ENCODE results near the gene BEST2.
"Not testable (repeated sequence)": the region's sequence is repeated elsewhere in the genome, so short reads cannot be mapped to it uniquely, and the experiment has no call there.

The BEST2 gene

GRCh38 chr19:12751635-12752034 is at the start of gene BEST2:
BEST2 (plus strand) TSS chr19:12751791; CDS start chr19:12752593, 802 bp downstream.
- no peak for DNase-seq (ENCODE audit: low read depth in 2 of 3, low spot score in 1 of 3)

DNA sequence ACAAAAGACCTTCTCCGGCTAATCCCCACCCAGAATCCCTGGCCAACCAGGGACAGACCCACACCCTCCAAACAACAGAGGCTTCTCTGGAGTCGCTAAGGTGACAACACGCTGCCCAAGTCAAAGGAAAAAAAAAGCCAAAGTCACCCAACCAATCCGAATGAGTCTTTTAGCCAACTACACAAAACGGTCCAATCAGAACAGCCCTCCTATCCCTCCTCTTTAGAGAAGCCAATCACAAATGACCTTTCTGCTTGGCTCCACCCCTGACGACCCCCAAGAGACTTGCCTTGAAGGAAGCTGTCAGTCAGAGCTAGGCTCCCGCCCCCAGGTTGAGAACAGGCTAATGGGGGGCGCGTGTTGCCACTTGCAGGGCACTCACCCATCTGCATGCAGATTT is 48.5 kb upstream of the BEST2 start:
- no peak for DNase-seq (ENCODE audit: low read depth in 2 of 3, low spot score in 1 of 3)

GRCh38 chr19:12705169-12705568 is 46.4 kb upstream of the BEST2 start:
- no peak for DNase-seq (ENCODE audit: low read depth in 2 of 3, low spot score in 1 of 3)

DNA sequence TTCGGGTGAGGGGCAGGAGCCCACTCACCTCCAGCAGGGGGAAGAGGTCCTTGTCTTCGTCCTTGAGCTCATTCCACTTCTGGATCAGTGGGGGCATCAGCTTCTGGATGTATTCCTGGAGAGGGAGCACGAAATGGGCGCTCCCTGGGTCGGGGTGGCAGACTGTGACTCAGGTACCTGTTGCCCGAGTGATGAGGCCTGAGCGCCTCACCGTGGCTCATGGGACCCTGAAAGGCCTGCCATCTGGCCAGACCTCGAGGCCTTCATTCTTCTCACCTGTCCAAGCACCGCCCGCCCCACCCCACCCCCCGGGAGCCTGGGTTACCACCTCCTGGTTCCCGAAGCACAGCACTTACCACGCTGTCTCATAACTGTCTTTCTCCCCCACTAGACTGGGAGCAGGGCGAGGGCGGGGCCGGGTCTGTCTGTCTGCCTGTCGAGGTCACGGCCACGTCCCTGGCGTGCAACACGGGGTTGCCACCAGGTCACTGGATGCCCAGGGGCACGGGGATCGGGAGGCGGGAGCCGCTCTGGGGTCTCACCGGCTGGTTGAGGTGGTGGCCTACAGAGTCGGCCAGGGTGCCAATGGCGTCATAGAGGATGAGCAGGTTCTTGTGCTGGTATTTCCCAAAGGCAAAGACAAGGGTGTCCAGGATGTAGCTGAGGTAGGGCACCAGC is 45.8 kb upstream of the BEST2 start:
- DNase-seq (ENCODE audit: low read depth in 2 of 3, low spot score in 1 of 3), result no peak

DNA sequence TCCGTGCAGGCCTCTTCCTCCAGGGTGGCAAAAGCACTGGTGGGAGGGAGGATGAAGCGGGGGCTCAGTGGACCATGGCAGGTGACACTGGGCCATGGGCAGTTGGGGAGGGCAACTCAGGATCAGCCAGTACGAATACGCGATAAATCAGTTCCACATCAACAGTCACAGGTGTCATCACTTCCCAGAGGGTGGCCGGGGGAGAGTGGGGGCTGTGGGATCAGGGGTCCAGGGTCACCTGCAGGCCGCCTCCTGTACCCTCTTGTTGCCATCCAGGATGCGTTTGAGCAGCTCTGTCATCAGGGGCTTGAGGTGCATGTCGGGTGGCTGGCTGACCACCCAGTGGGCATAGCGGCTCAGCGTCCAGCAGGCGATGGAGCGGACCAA is 45.3 kb upstream of the BEST2 start:
- DNase-seq (ENCODE audit: low read depth in 2 of 3, low spot score in 1 of 3), result no peak

DNA sequence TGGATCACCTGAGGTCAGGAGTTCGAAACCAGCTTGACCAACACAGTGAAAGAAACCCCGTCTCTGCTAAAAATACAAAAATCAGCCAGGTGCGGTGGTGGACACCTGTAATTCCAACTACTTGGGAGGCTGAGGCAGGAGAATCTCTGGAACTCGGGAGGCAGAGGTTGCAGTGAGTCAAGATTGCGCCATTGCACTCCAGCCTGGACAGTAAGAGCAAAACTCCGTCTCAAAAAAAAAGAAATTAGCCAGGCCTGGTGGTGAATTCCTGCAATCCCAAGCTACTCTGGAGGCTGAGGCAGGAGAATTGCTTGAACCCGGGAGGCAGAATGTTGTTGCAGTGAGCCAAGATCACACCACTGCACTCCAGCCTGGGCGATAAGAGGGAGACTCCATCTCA is 43.0 kb upstream of the BEST2 start:
- no peak for DNase-seq (ENCODE audit: low read depth in 2 of 3, low spot score in 1 of 3)

DNA sequence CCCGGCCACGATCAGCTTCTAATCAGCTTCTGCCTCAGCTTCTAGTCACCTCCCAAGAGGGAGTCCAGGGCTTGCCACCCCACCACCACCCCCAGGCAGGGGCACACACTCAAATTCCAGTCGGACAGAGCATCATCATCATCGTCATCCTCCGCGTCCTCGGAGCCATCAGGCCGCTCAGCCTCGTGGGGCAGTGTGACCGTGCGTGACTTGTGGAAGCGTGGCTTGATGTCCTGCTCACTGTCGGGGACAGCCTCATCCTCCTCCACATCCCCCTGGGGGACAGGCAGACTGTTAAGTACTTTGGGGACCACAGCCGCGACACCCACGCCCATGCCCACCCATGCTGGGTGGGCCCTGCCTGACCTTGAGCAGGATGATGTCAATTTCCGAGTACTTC is 40.4 kb upstream of the BEST2 start:
- DNase-seq (ENCODE audit: low read depth in 2 of 3, low spot score in 1 of 3), result no peak

GRCh38 chr19:12712077-12712476 is 39.5 kb upstream of the BEST2 start:
- DNase-seq (ENCODE audit: low read depth in 2 of 3, low spot score in 1 of 3), result not testable (repeated sequence)

GRCh38 chr19:12713304-12713703 is 38.3 kb upstream of the BEST2 start:
- DNase-seq (ENCODE audit: low read depth in 2 of 3, low spot score in 1 of 3), result not testable (repeated sequence)

DNA sequence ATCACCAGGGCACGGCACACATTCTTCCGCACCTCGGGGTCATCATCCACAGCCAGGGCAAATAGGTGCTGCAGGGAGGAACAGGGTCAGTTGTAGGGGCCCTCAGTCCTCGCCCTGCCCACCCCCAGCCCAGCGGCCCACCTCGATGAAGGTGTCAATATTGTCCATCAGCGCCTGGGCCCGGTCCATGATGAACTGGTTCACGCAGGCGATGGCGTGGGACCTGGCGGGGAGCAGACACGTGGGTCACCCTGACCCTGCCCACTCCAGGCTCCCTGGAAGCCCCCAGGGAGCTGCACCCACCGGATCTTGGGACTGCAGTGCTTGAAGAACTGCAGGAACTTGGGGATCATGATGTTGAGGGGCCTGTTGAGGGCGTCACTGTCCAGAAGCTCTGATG is 36.5 kb upstream of the BEST2 start:
- DNase-seq (ENCODE audit: low read depth in 2 of 3, low spot score in 1 of 3), result no peak

GRCh38 chr19:12715929-12716328 is 35.7 kb upstream of the BEST2 start:
- DNase-seq (ENCODE audit: low read depth in 2 of 3, low spot score in 1 of 3), result no peak

GRCh38 chr19:12720296-12720695 is 31.3 kb upstream of the BEST2 start:
- DNase-seq (ENCODE audit: low read depth in 2 of 3, low spot score in 1 of 3), result no peak

DNA sequence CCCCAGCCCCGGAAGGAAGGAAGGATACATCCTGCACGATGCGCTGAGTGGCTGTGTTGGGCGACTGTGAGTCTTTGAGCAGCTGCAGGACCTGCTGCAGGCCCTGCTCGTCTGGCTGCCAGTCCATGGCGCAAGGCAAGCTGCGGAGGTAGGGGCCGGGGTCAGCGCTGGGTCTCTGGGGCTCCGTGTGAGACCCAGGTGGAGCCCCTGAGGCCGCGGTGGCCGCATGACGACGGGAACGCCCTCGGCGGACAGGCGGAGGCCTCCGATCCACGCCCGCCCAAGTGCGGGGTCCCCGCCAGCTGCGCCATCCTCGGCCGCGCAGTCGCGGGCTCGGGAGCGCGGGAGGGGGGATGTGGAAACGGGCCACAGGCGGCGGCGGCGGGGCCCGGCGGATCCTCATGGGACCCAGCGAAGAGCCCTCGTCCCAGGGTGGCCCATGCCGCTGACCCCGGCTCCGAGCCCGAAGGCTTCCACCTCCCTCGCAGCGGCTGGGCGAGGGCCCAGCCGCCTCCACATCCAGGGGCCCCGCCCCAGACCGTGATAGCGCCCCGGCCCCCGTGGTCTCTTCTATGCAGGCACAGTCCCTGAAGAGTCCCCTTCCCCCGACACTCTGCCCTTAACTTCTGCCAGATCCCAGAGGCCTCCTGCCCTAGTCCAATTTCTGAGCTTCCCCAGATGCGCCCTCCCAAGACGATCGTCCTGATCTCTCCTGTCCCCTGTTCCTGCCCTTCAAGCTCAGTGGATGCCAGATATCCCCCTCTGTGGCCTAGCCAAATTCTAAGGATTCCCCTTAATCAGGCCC is 30.5 kb upstream of the BEST2 start:
- DNase-seq (ENCODE audit: low read depth in 2 of 3, low spot score in 1 of 3), result no peak

- DNase-seq (ENCODE audit: low read depth in 2 of 3, low spot score in 1 of 3), result no peak
These were observed 29.7 kb upstream of the BEST2 start for GRCh38 chr19:12721656-12722565.

GRCh38 chr19:12722566-12723380 is 28.8 kb upstream of the BEST2 start:
- peak; percentile 91 to 93 (median 91) for DNase-seq (ENCODE audit: low read depth in 2 of 3, low spot score in 1 of 3)

DNA sequence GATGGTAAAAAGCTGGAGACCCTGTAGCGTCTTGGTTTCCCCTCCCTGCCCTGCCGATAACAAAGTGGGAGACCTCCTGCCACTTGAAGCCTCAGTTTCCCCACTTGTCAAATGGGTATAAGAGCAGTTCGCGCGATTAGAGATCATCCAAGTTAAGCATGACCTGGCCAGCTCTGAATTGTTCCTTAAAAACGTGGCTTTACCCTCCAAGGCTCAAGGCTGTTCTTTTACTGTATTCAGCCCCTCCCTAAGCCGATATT is 28.3 kb upstream of the BEST2 start:
- no peak for DNase-seq (ENCODE audit: low read depth in 2 of 3, low spot score in 1 of 3)

DNA sequence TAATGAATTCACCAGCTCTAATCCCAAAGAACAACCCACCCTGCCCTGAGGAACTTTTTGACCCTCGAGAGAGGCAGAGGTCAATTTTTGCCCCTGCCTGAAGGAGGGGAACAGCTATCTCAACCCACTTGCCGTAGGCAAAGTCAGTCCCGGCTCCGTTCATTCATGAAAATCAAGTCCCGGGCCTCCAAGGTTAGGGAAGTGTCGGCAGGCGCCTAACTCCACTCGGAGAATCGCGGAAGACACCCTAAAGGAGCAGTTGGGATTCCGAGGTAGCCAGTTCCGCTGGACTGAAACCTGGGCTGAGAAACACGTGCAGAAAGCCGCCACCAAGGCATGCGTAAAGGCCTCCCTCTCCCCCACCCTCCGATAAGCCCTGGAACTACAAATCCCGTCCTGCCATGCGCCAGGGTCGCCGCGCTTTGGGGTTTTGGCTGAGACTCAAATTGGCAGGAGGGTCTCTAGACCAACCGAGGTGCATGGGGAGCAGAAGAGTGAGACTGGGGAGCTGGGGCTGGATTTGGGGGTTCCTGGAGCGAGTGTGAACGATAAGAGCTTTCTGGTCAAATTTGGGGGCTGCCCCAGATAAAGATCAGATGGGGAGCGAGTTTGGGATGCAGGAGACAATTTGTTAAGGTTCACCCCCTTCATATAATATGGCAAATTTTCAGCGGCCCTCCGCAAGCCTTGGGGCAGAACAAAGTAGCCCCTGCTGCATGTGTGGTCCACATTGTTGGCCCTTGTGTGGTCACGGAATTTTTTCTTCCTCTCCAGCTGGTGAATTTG is 27.8 kb upstream of the BEST2 start, which contains the start of gene TNPO2:
TSS of gene TNPO2 (minus strand) at position 292 of the 786 bp plus-strand sequence. CDS start 2,955 bp downstream, outside the sequence.
- peak; percentile 64 to 71 (median 65) for DNase-seq (ENCODE audit: low read depth in 2 of 3, low spot score in 1 of 3)

GRCh38 chr19:12725612-12726011 is 26.0 kb upstream of the BEST2 start:
- not testable (repeated sequence) for DNase-seq (ENCODE audit: low read depth in 2 of 3, low spot score in 1 of 3)

DNA sequence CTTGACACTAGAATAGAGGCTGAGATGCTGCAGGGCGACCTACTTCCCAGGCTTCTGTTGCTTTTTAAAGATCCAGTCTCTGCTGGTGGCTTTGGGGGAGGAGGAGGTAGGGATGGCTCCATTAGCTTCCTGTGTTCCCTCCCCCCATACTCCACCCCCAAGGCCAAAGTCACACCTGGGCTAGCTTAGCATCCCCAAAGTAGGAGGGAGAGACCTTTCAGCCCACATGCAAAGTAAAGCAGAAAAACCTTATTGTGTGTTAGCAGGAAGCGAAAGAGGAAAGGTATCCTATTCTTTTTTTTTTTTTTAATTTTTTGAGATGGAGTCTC is 24.6 kb upstream of the BEST2 start:
- DNase-seq (ENCODE audit: low read depth in 2 of 3, low spot score in 1 of 3), result no peak

- DNase-seq (ENCODE audit: low read depth in 2 of 3, low spot score in 1 of 3), result no peak
These were observed 23.7 kb upstream of the BEST2 start for GRCh38 chr19:12727745-12728433.

Measured in stimulated activated CD4-positive, alpha-beta T cell treated with anti-CD3 and anti-CD28 coated beads, Interleukin-12 subunit alpha, Interleukin-12 subunit beta, amount 100 ng/mL, for 48 hours (primary cell).